CD8-positive, alpha-beta memory T cell (primary cell): Measurements from ENCODE around the gene ARHGAP27. TPM values are rescaled to one million over a fixed set of nuclear protein-coding genes. Genes with fewer than 3 reads are reported as not detected.

Source experiments
- CTCF ChIA-PET: fragments of 350-600 bp; sonication (Branson Sonifier 250); formaldehyde crosslinking; loops from one replicate; lab custom pipeline; 2021; ENCODE audit warnings: antibody characterized with exemption; lab: Charles Lee
- POLR2A ChIA-PET: fragments of 350-600 bp; sonication (Branson Sonifier 250); formaldehyde crosslinking; loops from one replicate; lab custom pipeline; 2021; ENCODE audit warnings: antibody characterized with exemption; lab: Charles Lee
- DNase-seq, 5 donors: peaks; one replicate each; pipeline versions ENCODE4 v3.0.0 to v3.0.0-alpha.2; 2020 to 2022; ENCODE audit warnings: mixed read lengths in 1 of 5
- H3K27ac ChIP-seq: one replicate; pipeline ENCODE4 v1.7.0; 2013; ENCODE audit warnings: low read depth, mild to moderate bottlenecking, low read length, moderate library complexity
- H3K27me3 ChIP-seq: 2 replicates; pipeline ENCODE4 v1.7.0; 2013; ENCODE audit warnings: low read length, mild to moderate bottlenecking; ENCODE audit not compliant: insufficient read depth, poor library complexity, severe bottlenecking
- H3K36me3 ChIP-seq: 2 replicates; pipeline ENCODE4 v1.7.0; 2013; ENCODE audit warnings: mild to moderate bottlenecking, low read length, moderate library complexity; ENCODE audit not compliant: insufficient read depth
- H3K4me1 ChIP-seq: 2 replicates; pipeline ENCODE4 v1.7.0; 2013; ENCODE audit warnings: mild to moderate bottlenecking, low read length, moderate library complexity; ENCODE audit not compliant: insufficient read depth
- H3K4me3 ChIP-seq: 2 replicates; pipeline ENCODE4 v1.7.0; 2013; ENCODE audit warnings: mild to moderate bottlenecking, low read length
- H3K9me3 ChIP-seq: 2 replicates; pipeline ENCODE4 v1.7.0; 2013; ENCODE audit warnings: mild to moderate bottlenecking, low read length
- H3K27ac Mint-ChIP-seq, 8 donors: one replicate each; pipeline ENCODE4 v1.8.0; 2020 to 2021; ENCODE audit warnings: mixed read lengths in 8 of 8, mild to moderate bottlenecking in 6 of 8, inconsistent platforms in 3 of 8, moderate library complexity in 3 of 8
- H3K27me3 Mint-ChIP-seq, 2 donors: one replicate each; pipeline ENCODE4 v1.8.0; 2020 to 2021; ENCODE audit warnings: mixed read lengths in 2 of 2, mild to moderate bottlenecking in 1 of 2, moderate library complexity in 1 of 2
- H3K36me3 Mint-ChIP-seq, 3 donors: one replicate each; pipeline ENCODE4 v1.8.0; 2020 to 2021; ENCODE audit warnings: mixed read lengths in 3 of 3, inconsistent platforms in 1 of 3, mild to moderate bottlenecking in 1 of 3
- H3K4me1 Mint-ChIP-seq, 3 donors: one replicate each; pipeline ENCODE4 v1.8.0; 2020 to 2021; ENCODE audit warnings: mixed read lengths in 3 of 3, inconsistent platforms in 1 of 3, mild to moderate bottlenecking in 1 of 3
- H3K4me3 Mint-ChIP-seq, 7 donors: one replicate each; pipeline ENCODE4 v1.8.0; 2020 to 2021; ENCODE audit warnings: mixed read lengths in 7 of 7, mild to moderate bottlenecking in 6 of 7, moderate library complexity in 4 of 7, inconsistent platforms in 2 of 7
- H3K9me3 Mint-ChIP-seq, 5 donors: one replicate each; pipeline ENCODE4 v1.8.0; 2020 to 2022; ENCODE audit warnings: mixed read lengths in 5 of 5, mild to moderate bottlenecking in 3 of 5, moderate library complexity in 2 of 5, inconsistent platforms in 1 of 5
- polyA plus RNA-seq: library from polyadenylated mRNA; unstranded; fragments of 300-500 nt; fragmentation: Illumina TruSeq; gene quantifications from one replicate; pipeline ENCODE4 v1.2.3, GENCODE V29; 2021
- total RNA-seq, 2 experiments: library from RNA; stranded (reverse); gene quantifications; one replicate each; pipeline ENCODE4 v1.2.3, GENCODE V29; 2021

Gene ARHGAP27
- total and polyA plus RNA-seq, 3 experiments from 2014 or later: 32.3 to 43.8 (median 39.9) TPM

DNA sequence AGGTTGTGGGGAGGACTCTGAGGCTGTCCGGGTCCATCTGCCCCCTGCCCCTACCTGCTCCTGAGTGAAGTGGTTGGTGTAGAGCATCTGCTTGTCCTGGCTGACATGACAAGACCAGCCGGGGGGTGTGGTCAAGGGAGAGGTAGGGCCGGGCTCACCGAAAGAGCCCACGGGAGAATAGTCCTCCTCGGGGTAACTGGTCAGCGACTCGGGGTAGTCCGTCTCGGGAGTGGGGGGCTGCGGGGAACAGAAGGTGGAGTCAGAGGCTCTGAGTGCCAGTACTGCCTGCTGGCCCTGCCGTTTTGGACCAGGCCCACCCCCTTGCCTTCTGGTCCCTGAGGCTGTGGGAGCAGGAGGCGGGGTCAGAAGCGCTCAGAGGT lies 27.8 kb downstream of the ARHGAP27 start:
- Mint-ChIP-seq H3K27me3 (no peaks in the 10 kb centered on the region), H3K36me3 (peaks cover 0 to 76% (median 10%) of the 10 kb centered on the region in 3 donors), H3K4me1 (peaks cover 31 to 36% (median 36%) of the 10 kb centered on the region in 3 donors), H3K4me3 (no peak overlapping the region), H3K27ac (peak overlapping the region in 2 of 8 donors; percentile 52 to 77), H3K9me3 (no peaks in the 10 kb centered on the region)
- peaks cover 49% of the 10 kb centered on the region for H3K36me3 ChIP-seq
- peaks cover 27% of the 10 kb centered on the region for H3K4me1 ChIP-seq
- no peak overlapping the region for H3K27ac ChIP-seq
- POLR2A ChIA-PET: no interaction called here
- H3K4me3 ChIP-seq: no peak overlapping the region
- no peaks in the 10 kb centered on the region for H3K9me3 ChIP-seq
- no peaks in the 10 kb centered on the region for H3K27me3 ChIP-seq
- CTCF ChIA-PET: interaction anchor here (1.3 kb wide), 1 partner anchor 128 kb away, joined by 3 read pairs; no protein-coding TSS in a partner anchor
- no peak for DNase-seq

DNA sequence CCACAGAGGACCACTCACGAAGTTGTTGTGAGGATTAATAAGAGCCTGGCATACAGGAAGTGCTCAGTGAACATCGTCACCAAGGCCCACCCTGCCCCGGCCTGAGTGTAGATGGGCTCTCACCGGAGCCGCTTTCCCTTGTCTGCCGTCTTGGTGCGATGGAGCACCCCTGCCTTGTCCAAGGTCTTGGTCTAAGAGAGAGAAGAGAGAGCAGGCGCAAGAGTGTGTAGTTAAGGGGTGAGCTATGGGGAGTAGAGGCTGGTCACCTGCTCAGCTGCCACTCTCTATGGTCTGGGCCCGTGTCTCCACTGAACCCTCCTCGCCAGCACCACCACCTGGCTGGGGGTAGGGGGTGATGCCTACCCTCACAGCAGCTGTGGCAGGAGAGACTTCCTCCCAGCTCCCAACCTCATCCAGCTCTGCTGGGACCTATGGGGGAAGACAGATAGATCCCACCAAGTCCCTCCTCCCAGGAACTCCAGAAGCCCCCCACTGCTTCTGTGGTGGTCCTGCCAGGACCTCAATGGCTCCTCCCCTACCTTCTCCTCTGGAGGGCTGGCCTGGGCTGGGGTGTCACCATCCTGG lies 28.7 kb downstream of the ARHGAP27 start:
- Histone ChIP-seq H3K27me3 (no peaks in the 10 kb centered on the region), H3K4me3 (no peak overlapping the region), H3K27ac (no peak overlapping the region), H3K4me1 (peaks cover 23% of the 10 kb centered on the region), H3K9me3 (no peaks in the 10 kb centered on the region), H3K36me3 (peaks cover 49% of the 10 kb centered on the region)
- H3K27ac Mint-ChIP-seq: peak overlapping the region in 3 of 8 donors; percentile 54 to 74 (median 56)
- H3K9me3 Mint-ChIP-seq: no peaks in the 10 kb centered on the region
- DNase-seq: no peak
- H3K4me1 Mint-ChIP-seq: peaks cover 28 to 29% (median 28%) of the 10 kb centered on the region in 3 donors
- H3K27me3 Mint-ChIP-seq: no peaks in the 10 kb centered on the region
- H3K36me3 Mint-ChIP-seq: peaks cover 0 to 81% (median 10%) of the 10 kb centered on the region in 3 donors
- POLR2A ChIA-PET: no interaction called here
- no peak overlapping the region for H3K4me3 Mint-ChIP-seq
- CTCF ChIA-PET: interaction anchor here (1.3 kb wide), 1 partner anchor 127 kb away, joined by 3 read pairs; no protein-coding TSS in a partner anchor

DNA sequence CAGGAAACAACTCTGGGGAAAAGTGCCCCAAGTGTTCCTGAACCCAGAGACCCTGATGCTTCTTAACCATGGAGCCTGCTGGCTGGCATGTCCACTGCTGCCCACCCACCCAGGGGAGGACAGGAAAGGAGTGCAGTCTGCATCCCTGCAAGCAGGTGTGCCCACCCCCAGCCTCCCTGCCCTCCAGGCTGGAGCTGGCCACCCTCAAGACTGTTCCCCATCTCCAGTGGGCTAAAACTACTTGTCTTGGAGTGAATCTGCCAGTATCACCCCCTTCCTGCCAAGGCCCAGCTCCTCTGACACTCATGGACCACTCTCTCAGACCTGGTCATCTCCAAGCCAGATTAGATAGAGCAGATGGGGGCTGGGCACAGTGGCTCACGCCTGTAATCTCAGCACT lies 29.8 kb downstream of the ARHGAP27 start:
- Mint-ChIP-seq H3K9me3 (no peaks in the 10 kb centered on the region), H3K27me3 (no peaks in the 10 kb centered on the region), H3K4me1 (peaks cover 17 to 19% (median 17%) of the 10 kb centered on the region in 3 donors), H3K4me3 (no peak overlapping the region), H3K36me3 (peaks cover 0 to 82% (median 13%) of the 10 kb centered on the region in 3 donors), H3K27ac (no peak overlapping the region)
- Histone ChIP-seq H3K27ac (no peak overlapping the region), H3K9me3 (no peaks in the 10 kb centered on the region), H3K36me3 (peaks cover 54% of the 10 kb centered on the region), H3K27me3 (no peaks in the 10 kb centered on the region), H3K4me3 (no peak overlapping the region), H3K4me1 (peaks cover 12% of the 10 kb centered on the region)
- no peak for DNase-seq
- ChIA-PET CTCF (no interaction called here), POLR2A (no interaction called here)

DNA sequence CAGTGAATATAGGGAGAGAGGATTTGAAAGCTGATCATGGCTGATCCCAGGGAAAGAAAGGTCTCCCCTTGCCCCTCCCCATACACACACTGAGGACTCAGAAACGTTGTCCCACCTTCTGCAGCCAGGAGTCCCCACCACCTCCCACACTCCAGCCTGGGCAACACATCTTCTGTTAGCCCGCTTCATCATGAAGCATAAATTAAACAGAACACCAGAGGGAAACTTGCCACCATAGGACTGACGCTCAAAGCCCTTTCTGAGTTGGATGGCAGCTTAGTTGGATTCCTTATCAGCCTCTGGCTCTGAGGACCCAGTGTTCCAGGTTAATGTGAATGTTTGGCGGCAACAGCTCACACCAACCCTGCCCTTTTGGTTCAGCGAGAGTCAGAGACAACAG lies 33.9 kb downstream of the ARHGAP27 start:
- DNase-seq: no peak
- Histone ChIP-seq H3K27ac (no peak overlapping the region), H3K36me3 (peaks cover 54% of the 10 kb centered on the region), H3K9me3 (no peaks in the 10 kb centered on the region), H3K27me3 (no peaks in the 10 kb centered on the region), H3K4me3 (no peak overlapping the region), H3K4me1 (no peaks in the 10 kb centered on the region)
- no peaks in the 10 kb centered on the region for H3K9me3 Mint-ChIP-seq
- H3K4me3 Mint-ChIP-seq: no peak overlapping the region
- no peaks in the 10 kb centered on the region for H3K27me3 Mint-ChIP-seq
- peaks cover 4 to 89% (median 20%) of the 10 kb centered on the region in 3 donors for H3K36me3 Mint-ChIP-seq
- CTCF ChIA-PET: interaction anchor here (0.6 to 3.5 kb wide), 4 partner anchors 14 to 180 kb away, joined by 3 to 15 read pairs (median 7); partner anchors contain the start of gene FMNL1
- POLR2A ChIA-PET: no interaction called here
- H3K4me1 Mint-ChIP-seq: peaks cover 0 to 4% (median 2%) of the 10 kb centered on the region in 3 donors
- H3K27ac Mint-ChIP-seq: peak overlapping the region in 4 of 8 donors; percentile 26 to 69 (median 41)

DNA sequence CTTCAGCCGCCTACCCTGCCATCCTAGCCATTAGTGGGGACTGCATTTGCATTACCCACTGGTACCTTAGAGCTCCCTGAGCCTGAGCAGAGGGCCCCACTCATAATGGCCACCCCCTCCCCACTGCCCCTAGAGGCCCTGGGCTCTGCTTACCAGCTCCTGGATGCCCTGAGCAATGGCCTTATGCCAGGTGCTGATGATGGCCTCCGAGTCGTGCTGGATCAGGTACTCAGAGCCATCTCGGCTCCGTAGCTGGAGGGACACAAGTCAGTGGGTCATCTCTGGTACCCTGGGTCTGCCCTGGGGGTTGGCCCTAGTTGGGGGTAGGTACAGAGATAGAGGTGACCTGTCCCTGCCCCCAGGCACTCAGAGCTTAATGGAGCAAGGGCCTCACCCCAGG lies 34.9 kb downstream of the ARHGAP27 start:
- Histone ChIP-seq H3K36me3 (peaks cover 46% of the 10 kb centered on the region), H3K27ac (no peak overlapping the region), H3K27me3 (no peaks in the 10 kb centered on the region), H3K4me3 (no peak overlapping the region), H3K9me3 (no peaks in the 10 kb centered on the region), H3K4me1 (no peaks in the 10 kb centered on the region)
- Mint-ChIP-seq H3K4me1 (peaks cover 0 to 4% (median 2%) of the 10 kb centered on the region in 3 donors), H3K9me3 (no peaks in the 10 kb centered on the region), H3K4me3 (no peak overlapping the region), H3K27ac (no peak overlapping the region), H3K36me3 (peaks cover 4 to 83% (median 20%) of the 10 kb centered on the region in 3 donors), H3K27me3 (no peaks in the 10 kb centered on the region)
- ChIA-PET POLR2A (no interaction called here), CTCF (interaction anchor here (0.7 to 3.5 kb wide), 5 partner anchors 11 to 179 kb away, joined by 3 to 15 read pairs (median 4); partner anchors contain the start of gene FMNL1)
- DNase-seq: no peak

DNA sequence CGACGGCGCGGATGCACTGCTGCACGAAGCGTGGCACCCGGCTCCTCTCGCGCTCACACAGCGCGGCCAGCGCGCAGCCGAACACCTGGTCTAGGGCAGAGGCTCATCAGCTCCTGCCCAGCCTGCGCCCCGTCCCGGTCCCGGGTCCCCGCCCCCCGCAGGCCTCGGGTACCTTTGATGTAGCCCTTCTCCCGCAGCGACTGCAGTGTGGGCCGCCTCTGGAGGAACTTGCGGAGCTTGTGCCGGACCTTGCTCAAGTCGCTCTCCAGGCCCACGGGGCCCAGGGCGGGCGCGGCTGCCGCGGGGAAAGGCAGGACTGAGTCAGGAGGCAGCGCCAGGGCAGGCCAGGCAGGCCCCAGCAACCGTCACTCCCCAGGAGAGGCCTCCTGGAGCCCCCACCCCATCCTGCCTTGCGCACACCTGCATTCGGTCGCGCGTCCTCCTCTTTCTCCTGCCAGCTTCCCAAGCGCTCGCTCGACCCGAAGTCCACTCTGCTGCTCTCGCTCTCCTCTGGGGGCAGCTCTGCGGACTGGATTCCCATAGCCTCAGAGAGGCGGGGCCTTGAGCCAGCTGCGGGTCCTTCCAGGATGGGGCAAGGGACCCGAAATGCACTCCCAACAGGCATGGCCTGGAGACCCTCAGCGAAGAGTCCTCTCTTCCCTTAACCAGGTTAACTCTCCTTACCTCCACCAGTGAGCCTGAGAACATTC lies 36.0 kb downstream of the ARHGAP27 start:
- H3K4me3 Mint-ChIP-seq: no peak overlapping the region
- Histone ChIP-seq H3K27me3 (no peaks in the 10 kb centered on the region), H3K9me3 (no peaks in the 10 kb centered on the region), H3K4me1 (no peaks in the 10 kb centered on the region), H3K36me3 (peaks cover 35% of the 10 kb centered on the region), H3K27ac (no peak overlapping the region), H3K4me3 (no peak overlapping the region)
- H3K27ac Mint-ChIP-seq: peak overlapping the region in 1 of 8 donors; percentile 78
- peak in 1 of 5 donors; percentile 32 for DNase-seq
- ChIA-PET CTCF (interaction anchor here (0.8 to 3.5 kb wide), 4 partner anchors 12 to 177 kb away, joined by 3 to 15 read pairs (median 7); no protein-coding TSS in a partner anchor), POLR2A (no interaction called here)
- peaks cover 4 to 72% (median 19%) of the 10 kb centered on the region in 3 donors for H3K36me3 Mint-ChIP-seq
- no peaks in the 10 kb centered on the region for H3K9me3 Mint-ChIP-seq
- peaks cover 0 to under 1% (median 0%) of the 10 kb centered on the region in 3 donors for H3K4me1 Mint-ChIP-seq
- no peaks in the 10 kb centered on the region for H3K27me3 Mint-ChIP-seq

DNA sequence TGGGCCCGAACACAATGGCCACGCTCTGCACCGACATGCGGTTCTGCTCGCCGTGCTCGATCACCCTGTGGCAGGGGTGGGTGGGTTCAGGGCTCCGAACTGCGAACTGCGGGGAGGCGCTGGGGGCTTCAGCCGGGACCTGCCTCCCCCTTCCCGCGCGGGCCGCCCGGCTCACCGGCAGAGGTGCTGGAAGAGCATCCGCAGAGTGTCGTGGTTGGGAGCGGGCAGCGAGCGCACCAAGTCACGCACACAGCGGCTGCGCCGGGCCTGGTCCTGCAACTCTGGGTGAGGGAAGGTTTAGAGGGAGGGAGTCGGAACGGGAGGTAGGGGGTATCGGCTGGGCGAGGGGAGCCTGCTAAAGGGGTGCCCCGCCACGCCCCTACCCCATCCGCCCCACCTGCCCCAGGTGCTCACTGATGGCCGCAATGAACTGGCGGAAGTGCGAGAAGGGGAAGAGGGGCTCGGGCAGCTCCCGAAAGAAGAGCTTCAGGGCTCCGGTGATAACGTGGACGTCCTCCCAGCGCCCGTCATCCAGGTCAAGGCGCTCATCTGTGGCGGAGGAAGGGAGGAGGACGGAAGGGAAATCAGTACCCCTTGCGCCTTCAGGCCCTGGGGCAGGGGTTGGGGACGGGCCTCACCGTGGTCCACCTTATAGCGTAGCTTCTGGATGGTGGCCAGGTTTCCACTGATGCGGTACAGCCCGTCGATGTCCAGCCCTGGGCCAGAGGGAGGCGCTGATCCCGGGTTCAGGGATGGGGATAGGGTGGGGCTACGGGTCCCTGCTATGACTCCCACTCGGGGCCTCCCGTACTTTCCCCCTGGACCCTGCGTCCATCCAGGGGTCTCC lies 36.9 kb downstream of the ARHGAP27 start:
- POLR2A ChIA-PET: no interaction called here
- H3K36me3 ChIP-seq: peaks cover 26% of the 10 kb centered on the region

More for the DNA sequence above, 36.9 kb downstream of the ARHGAP27 start:
- no peaks in the 10 kb centered on the region for H3K27me3 Mint-ChIP-seq
- peak overlapping the region in 1 of 8 donors; percentile 65 for H3K27ac Mint-ChIP-seq
- Histone ChIP-seq H3K27me3 (no peaks in the 10 kb centered on the region), H3K27ac (no peak overlapping the region), H3K4me1 (no peaks in the 10 kb centered on the region), H3K9me3 (no peaks in the 10 kb centered on the region), H3K4me3 (no peak overlapping the region)
- no peak overlapping the region for H3K4me3 Mint-ChIP-seq
- DNase-seq: no peak
- H3K36me3 Mint-ChIP-seq: peaks cover 4 to 63% (median 13%) of the 10 kb centered on the region in 3 donors
- CTCF ChIA-PET: interaction anchor here (1.0 to 1.1 kb wide), 2 partner anchors 118 to 119 kb away, joined by 3 to 4 read pairs; no protein-coding TSS in a partner anchor
- H3K9me3 Mint-ChIP-seq: no peaks in the 10 kb centered on the region
- no peaks in the 10 kb centered on the region for H3K4me1 Mint-ChIP-seq
